ENCODE measurements around the gene COL8A2.

GRCh38 chr1:36160388-36160948 is 35.4 kb upstream of the COL8A2 start:
- TF ChIP-seq POLR2A (IDR thresholded peaks at IDR 0.05) (no peak), POLR2AphosphoS5 (IDR thresholded peaks at IDR 0.05) (no peak)
- TF ChIP-seq, protein P1, sequence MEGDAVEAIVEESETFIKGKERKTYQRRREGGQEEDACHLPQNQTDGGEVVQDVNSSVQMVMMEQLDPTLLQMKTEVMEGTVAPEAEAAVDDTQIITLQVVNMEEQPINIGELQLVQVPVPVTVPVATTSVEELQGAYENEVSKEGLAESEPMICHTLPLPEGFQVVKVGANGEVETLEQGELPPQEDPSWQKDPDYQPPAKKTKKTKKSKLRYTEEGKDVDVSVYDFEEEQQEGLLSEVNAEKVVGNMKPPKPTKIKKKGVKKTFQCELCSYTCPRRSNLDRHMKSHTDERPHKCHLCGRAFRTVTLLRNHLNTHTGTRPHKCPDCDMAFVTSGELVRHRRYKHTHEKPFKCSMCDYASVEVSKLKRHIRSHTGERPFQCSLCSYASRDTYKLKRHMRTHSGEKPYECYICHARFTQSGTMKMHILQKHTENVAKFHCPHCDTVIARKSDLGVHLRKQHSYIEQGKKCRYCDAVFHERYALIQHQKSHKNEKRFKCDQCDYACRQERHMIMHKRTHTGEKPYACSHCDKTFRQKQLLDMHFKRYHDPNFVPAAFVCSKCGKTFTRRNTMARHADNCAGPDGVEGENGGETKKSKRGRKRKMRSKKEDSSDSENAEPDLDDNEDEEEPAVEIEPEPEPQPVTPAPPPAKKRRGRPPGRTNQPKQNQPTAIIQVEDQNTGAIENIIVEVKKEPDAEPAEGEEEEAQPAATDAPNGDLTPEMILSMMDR (IDR thresholded peaks at IDR 0.05), result no peak
